Measurements from ENCODE around the gene GDPD5.
"Not testable (repeated sequence)": the region's sequence is repeated elsewhere in the genome, so short reads cannot be mapped to it uniquely, and the experiment has no call there.

The GDPD5 gene

GRCh38 chr11:75424396-75424795, 101.3 kb downstream of the GDPD5 start:
- DNase-seq: no peak

- DNase-seq: no peak
These were observed 102.0 kb downstream of the GDPD5 start for GRCh38 chr11:75423721-75424120.

GRCh38 chr11:75422248-75423231, 103.2 kb downstream of the GDPD5 start:
- no peak for DNase-seq

GRCh38 chr11:75421902-75422247, 103.9 kb downstream of the GDPD5 start:
- no peak for DNase-seq

GRCh38 chr11:75421035-75421602, 104.6 kb downstream of the GDPD5 start:
- no peak for DNase-seq

DNA sequence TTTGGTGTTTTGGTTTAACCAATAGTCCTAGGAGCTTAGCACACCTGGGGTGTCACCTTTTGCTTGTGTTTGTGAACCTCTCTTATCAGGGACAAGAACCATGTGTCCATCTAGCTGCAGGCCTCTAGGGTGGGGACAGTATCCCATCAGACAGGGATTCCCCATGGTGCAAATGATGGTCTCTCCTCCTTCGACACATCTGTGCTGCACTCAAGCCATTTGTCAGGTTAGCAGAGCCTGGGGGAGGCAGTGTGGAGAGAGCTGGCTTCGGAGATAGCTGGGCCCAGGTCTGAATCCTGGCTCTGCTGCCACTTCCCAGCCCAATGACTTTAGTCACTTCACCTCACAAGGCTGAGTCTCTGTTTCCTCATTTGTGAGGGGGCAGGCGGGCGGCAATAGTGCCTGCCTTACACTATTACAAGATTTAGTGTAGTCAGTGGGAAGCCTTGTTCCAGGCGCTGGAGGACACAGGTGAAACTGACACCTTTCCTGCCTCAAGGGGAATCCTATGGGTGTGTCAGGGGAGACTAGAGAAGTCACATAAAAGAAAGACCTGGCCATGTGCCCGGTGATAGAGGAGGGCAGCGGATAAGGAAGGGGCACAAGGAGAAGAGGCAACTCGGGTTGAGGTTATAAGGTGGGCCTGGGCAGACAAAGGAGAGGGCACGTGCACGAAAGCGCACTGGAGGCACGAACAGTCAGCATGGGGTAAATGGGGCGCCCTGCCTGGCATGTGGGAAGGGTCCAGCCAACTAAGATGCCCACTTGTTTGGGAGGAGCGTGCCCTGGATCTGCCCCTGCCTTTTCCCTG, 105.3 kb downstream of the GDPD5 start:
- no peak for DNase-seq

DNA sequence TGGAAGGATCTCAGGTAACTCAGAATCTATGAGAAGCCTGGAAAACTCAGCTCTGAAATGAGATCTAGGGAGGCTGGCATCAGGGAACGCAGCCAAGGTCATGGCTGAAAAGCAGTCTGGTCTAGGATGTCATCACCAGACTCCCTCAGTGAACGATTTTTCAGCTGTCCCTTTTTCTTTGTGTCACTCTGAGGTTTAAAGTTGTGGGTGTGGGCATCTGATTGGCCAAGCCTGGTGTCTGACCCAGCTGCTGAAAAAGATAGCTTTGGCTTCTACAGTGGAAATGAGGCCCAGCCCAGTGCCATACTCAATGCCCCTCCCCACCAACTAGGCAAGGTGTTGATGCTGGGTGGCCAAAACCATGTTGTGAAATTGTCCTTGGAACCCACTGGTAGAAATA, 111.9 kb downstream of the GDPD5 start:
- no peak for DNase-seq

DNA sequence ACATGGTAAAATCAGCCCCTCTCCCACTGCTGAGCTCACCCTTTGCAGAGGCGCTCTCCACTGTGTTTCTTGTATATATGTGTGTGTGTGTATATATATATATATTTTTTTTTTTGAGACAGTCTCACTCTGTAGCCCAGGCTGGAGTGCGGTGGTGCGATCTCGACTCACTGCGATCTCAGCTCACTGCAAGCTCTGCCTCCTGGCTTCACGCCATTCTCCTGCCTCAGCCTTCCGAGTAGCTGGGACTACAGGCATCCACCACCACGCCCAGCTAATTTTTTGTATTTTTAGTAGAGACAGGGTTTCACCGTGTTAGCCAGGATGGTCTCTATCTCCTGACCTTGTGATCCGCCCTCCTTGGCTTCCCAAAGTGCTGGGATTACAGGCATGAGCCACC, 112.6 kb downstream of the GDPD5 start:
- not testable (repeated sequence) for DNase-seq

DNA sequence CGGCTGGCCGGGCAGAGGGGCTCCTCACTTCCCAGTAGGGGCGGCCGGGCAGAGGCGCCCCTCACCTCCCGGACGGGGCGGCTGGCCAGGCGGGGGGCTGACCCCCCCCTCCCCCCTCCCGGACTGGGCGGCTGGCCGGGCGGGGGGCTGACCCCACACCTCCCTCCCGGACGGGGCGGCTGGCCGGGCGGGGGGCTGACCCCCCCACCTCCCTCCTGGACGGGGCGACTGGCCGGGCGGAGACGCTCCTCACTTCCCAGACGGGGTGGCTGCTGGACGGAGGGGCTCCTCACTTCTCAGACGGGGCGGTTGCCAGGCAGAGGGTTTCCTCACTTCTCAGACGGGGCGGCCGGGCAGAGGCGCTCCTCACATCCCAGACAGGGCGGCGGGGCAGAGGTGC, 115.8 kb downstream of the GDPD5 start:
- DNase-seq: not testable (repeated sequence)

- DNase-seq: no peak
These were observed 116.9 kb downstream of the GDPD5 start for GRCh38 chr11:75408957-75409219.

GRCh38 chr11:75406338-75406777, 119.4 kb downstream of the GDPD5 start:
- peak; percentile 29 for DNase-seq

GRCh38 chr11:75403983-75404658, 121.6 kb downstream of the GDPD5 start:
- no peak for DNase-seq

DNA sequence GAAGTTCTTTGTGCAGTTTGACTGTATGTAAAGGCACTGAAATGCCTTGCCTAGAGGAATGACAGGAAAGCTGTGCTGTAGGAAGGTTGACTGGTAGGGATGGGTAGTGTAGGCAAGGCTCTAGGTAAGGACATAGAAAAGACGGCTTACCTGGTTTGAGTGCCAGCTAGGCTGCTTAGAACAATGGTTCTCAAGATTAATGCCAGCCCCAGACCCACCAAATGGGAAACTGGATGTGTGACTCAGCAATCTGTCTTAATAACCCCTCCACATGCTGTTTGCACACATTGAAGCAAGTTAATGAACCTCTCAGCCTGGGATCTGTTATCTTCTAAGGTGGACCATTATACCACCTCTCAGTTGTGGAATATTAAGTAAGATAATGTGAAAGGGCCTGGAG, 122.7 kb downstream of the GDPD5 start:
- no peak for DNase-seq

DNA sequence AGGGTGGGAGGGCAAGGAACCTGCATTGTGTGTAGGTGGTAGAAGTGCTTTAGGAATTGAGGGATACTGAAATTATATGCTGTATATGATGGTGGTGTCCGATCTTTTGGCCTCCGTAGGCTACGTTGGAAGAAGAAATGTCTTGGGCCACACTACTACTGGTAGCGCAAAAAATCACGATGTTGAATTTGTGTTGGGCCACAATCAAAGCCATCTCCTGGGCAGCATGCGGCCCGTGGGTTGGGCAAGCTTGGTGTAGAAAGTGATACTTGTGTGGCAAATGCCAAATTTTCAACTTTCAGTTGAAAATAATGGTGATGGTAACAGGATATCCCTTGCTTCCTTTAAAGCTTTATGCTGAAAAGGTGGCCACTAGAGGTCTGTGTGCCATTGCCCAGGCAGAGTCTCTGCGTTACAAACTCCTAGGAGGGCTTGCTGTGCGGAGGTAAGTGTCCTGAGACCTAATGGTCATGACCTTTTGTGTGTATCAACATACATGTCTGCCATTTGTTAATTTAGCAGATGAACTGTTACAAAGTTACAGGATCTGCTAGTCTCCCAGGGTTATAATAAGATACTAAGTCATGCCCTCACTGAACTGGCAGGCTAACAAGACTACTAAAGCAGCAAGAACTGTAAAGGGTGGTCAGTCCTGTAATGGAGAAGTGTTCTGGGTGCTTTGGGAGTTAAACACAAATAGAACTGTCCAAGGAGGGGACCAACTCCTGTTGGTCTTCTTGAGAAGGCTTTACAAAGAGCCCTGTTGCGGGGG, 123.6 kb downstream of the GDPD5 start:
- DNase-seq: no peak

- DNase-seq: peak; percentile 10
These were observed 125.4 kb downstream of the GDPD5 start for GRCh38 chr11:75400146-75400865.

DNA sequence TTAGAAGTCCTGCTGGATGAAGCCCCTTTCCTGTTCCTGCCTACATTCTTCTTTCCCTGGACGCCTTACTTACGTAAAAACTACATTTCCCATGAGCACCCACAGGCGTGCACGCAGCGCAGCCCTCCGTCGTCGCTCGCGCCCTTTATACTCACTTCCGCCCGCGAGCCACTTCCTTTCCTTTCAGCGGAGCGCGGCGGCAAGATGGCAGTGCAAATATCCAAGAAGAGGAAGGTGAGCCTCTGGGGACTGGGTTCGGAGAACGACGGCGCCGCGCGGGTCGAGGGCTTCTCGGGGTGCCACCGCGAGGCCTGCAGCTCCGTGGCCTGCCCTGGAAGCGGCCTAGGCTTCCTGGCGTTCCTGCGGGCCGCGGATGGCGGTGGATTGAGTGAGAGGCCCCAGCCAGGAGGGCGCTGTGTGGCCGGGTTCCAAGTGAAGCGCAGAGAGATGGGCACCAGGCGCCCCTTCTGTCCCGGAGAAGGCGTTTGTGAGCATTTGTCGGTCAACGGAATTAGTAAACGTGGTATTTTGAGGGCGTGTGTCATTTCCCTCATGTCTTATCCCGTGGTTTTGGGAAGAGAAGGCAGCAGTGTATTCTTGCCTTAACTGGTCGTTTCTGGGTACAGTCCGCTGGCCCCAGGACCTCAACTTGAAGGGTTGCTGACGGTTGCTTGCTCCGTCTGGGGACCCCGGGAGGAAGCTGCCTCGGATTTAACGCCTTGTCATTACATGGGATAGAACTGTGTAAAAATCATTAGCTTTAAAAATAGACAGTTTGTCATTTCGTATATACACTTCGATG, 126.2 kb downstream of the GDPD5 start, which contains the start of gene RPS3:
Gene RPS3 (plus strand): TSS at position 175 of the 802 bp plus-strand sequence. CDS start 30 bp downstream, at position 205.
- DNase-seq: peak; percentile 85

GRCh38 chr11:75398906-75399305, 126.8 kb downstream of the GDPD5 start:
- no peak for DNase-seq

DNA sequence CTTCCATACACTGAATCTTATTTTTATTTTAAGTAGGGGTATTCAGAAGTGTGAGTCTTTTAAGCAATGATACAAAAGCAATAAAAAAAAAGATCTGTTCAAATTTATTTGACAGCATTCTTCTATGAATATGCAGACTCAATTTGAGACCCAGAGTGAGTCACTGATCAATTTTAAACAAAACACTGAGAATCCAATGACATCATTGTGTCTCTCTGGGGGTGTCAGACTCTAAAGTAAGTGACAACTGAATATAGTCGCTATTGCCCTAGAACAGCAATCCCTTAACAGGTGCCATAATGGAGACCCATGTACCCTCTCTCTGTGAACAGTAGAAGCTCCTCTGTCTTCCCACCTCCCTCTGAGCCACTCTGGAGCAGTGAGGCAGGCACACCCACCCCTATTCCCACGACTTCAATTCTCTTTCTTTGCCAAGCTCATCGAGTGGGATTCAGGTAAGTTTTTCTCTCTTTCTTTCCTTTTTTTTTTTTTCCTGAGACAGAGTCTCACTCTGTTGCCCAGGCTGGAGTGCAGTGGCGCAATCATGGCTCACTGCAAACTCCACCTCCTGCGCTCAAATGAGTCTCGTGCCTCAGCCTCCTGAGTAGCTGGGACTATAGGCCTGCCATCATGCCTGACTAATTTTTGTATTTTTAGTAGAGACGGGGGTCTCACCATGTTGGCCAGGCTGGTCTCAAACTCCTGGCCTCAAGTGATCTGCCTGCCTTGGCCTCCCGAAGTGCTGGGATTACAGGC, 131.5 kb downstream of the GDPD5 start:
- DNase-seq: no peak

- no peak for DNase-seq
These were observed 135.8 kb downstream of the GDPD5 start for GRCh38 chr11:75389925-75390324.

DNA sequence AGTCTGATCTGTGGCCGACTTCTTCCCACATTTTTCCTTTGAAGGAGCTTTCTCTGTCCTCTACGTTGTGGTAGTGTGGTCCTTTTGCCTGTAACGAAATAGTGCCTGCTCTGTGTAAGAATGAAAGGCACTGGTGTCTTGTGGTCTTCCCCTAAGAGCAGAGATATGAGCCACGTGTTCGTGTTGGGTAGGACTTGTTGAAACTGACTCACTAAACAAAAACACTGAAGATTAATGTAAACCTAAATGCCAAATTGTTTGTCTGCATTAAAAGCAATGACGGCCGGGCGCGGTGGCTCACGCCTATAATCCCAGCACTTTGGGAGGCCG, 136.5 kb downstream of the GDPD5 start:
- DNase-seq: no peak

Measured in CD4-positive, alpha-beta T cell treated with Interleukin-4 for 4 hours (primary cell).